HG03135 (cell line): Measurements from ENCODE around the gene PRDM7.
"Not testable (repeated sequence)": the region's sequence is repeated elsewhere in the genome, so short reads cannot be mapped to it uniquely, and the experiment has no call there.

Experiments used
- ATAC-seq: cut with Tn5 transposase; IDR thresholded peaks from one replicate; pipeline ENCODE4 v1.9.1; 2021; ENCODE audit warnings: mild to moderate bottlenecking, moderate library complexity; ENCODE audit not compliant: unreplicated experiment

The PRDM7 gene

DNA sequence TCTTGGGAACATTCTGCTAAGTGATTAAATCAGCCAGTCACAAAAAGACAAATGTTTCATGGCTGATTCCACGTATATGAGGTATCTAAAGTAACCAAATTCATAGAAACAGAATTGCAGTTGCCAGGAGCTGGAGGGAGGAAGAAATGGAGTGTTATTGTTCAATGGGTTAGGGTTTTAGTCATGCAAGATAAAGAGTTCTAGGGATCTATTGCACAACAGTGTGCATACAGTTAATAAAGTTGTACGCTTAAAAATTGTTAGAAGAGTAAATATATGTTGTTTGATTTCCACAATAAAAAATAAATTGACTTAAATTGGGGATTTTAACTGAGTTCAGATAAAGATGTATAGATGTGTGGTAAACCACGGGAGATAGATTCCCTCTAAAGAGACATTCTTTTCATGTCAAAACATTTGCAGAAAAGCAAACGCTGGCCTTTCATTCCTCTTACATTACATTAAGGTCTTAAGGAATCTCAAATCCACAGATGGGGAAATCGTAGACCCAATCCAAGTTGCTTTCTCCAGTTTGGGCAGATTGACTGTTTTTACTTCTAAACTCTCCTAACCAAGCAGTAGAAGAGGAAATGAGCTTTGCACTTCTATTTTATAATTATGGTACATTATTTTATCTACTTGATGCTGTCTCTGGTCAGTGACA lies 4.6 kb downstream of the PRDM7 start:
- ATAC-seq, result no peak

DNA sequence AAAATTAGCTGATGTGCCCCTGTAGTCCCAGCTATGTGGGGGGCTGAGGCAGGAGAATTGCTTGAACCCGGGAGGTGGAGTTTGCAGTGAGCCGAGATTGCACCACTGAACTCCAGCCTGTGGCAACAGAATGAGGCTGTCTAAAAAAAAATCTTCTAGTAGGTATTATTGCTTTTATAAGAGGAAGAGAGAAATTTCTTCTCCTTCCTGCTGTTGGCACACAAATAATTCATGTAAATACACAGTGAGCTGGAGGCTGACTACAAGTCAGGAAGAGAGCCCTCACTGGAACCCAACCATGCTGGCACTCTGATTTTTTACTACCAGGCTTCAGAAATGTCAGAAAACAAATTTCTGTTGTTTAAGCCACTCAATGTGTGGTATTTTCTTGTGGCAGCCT lies 6.7 kb downstream of the PRDM7 start:
- ATAC-seq, result no peak

GRCh38 chr16:90061437-90061836 lies 15.7 kb downstream of the PRDM7 start:
- no peak for ATAC-seq

DNA sequence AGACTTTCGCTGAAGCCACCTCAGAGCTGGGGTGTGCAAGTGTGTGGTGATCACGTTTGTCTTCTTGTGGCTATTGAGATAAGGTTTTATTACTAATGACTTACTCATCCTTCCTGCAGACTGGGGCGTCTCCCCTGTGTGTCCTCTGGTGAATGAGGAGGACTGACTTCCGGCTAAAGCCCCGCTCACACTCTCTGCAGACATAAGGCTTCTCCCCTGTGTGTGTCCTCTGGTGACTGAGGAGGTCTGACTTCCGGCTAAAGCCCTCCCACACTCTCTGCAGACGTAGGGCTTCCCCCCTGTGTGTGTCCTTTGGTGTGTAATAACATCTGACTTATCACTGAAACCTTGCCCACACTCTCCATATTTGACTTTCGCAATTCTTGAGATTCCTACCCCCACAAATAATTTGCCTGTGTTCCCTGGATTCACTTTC lies 19.4 kb downstream of the PRDM7 start:
- no peak for ATAC-seq

DNA sequence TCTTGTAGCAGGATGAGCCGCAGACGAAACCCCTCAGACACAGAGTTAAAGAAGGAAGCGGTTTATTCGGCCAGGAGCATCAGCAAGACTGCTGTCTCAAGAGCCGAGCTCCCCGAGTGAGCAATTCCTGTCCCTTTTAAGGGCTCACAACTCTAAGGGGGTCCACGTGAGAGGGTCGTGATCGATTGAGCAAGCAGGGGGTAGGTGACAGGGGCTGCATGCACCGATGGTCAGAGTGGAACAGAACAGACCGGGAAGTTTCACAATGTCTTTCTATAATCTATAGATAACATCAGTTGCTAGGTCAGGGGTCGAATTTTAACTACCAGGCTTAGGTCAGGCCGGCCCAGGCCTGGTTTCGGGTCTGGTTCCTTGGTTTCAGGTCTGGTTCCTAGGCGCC lies 20.6 kb downstream of the PRDM7 start:
- ATAC-seq, result not testable (repeated sequence)

DNA sequence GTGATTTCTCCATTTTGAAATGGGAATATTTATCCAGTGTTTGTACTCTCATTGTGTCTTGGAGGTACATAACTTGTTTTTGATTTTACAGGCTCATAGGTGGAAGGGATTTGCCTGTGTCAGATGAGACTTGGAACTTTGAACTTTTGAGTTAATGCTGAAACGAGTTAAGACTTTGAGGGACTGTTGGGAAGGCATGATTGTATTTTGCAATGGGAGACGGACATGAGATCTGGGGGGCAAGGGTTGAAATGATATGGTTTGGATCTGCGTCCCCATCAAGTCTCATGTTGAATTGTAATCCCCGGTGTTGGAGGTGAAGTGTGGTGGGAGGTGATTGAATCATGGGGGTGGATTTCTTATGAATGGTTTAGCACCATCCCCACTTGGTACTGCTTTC lies 21.8 kb downstream of the PRDM7 start:
- no peak for ATAC-seq

DNA sequence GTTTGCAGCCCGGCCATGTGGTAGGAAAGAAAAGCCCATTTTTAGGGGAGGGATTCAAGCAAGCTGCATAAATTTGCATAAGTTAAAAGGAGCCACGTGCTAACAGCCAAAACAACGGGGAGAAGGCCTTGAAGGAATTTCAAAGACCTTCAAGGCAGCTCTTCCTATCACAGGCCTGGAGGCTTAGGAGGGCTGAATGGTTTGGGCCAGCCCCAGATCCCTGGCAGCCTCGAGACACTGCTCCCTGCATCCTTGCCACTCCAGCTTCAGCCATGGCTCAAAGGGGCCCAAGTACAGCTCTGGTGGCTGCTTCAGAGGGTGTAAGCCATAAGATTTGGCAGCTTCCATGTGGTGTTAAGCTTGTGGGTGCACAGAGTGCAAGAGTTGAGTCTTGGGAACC lies 22.6 kb downstream of the PRDM7 start:
- ATAC-seq, result no peak

DNA sequence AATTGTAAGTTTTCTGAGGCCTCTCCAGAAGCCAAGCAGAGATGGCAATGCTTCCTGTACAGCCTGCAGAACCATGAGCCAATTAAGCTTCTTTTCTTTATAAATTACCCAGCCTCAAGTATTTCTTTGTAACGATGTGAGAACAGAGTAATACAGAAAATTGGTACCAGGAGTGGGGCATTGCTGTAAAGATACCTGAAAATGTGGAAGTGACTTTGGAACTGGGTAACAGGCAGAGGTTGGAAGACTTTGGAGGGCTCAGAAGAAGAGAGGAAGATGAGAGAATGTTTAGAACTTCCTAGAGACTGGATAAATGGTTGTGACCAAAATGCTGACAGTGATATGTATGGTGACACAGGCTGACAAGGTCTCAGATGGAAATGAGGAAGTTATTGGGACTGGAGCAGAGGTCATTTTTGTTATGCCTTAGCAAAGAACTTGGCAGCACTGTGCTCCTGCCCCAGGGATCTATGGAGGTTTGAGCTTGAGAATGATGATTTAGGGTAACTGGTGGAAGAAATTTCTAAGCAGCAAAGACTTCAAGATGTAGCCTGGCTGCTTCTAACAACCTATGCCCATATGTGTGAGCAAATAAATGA lies 23.1 kb downstream of the PRDM7 start:
- no peak for ATAC-seq

DNA sequence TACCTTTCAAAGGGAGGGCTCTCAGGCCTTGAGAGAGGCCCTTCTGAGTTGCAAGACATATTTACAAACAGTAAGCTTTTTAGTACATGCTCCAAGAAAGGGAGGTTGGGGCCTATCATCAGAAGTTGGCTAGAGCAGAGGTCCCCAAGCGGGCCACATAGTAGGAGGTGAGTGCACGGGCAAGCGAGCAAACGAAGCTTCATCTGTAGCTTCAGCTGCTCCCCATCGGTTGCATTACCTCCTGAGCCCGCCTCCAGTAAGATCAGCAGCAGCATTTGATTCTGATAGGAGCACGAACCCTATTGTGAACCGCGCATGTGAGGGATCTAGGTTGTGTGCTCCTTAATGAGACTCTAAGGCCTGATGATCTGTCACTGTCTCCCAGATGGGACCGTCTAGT lies 26.2 kb downstream of the PRDM7 start:
- ATAC-seq, result no peak

DNA sequence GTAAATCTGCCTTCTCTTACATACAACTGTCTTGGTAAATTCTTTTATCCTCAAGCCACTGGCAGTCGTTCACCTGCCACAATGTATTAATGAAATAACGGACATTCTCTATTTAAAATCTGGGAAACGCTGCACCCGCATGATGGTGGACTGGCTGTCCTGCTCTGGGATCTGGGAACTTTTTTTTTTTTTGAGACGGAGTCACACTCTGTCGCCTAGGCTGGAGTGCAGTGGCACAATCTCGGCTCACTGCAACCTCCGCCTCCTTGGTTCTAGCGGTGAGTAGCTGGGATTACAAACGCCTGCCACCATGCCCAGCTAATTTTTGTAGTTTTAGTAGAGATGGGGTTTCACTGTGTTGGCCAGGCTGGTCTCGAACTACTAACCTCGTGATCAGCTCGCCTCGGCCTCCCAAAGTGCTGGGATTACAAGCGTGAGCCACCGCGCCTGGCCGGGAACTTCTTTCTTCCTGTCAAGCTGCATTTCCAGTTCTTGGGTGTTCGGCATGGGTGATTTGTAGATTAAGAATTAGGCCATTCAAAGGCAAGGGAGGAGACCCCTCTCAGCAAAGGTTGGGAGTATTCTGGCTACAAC lies 28.3 kb downstream of the PRDM7 start:
- no peak for ATAC-seq

- no peak for ATAC-seq
These were observed 28.8 kb downstream of the PRDM7 start for GRCh38 chr16:90048347-90048722.

DNA sequence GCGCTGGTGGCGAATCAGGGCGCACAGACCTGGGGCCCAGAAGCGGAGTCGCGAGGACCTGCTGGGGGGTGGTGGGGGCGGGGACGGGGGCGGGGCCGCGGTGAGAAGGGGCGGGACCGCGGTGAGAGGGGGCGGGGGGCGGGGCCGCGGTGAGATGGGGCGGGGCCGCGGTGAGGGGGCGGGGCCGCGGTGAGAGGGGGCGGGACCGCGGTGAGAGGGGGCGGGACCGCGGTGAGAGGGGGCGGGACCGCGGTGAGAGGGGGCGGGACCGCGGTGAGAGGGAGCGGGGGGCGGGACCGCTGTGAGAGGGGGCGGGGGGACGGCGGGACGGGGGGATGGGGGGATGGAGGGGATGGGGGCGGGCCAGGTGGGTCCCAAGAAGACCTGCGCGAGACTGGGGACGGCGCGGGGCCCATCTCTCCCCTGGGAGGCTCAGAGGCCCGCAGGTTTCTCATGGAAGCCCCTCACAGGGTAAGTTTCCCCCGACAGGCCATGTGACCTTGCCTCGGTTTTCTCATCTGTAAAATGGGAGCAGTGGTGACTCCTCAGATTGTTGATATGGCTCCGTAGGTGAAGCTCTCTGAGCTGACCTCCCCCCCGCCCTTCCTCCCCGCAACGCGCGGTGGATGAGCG lies 29.3 kb downstream of the PRDM7 start:
- ATAC-seq, result no peak

- ATAC-seq, result no peak
These were observed 30.0 kb downstream of the PRDM7 start for GRCh38 chr16:90046971-90047713.

GRCh38 chr16:90046122-90046970 lies 30.8 kb downstream of the PRDM7 start:
- ATAC-seq, result no peak

DNA sequence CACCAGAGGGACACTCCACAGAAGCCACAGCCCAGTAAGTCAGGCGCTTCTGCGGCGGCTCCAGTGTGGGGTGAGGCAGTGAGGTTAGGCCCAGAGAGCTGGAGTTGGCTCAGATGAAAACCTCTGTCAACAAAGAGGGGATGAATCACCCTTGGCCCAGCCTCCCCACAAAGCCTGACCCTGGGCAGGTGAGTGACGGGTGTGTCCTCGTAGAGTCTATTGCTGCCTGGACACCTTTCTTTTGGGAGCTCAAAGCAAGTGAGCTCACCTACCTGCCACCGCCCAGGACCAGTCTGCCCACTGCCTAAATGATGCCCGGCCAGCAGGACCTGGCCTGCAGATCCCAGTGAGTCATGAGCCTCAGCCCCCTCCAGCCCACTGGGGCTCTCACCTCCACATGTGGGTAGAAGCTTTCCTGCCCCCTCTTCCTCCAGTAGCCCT lies 33.0 kb downstream of the PRDM7 start:
- no peak for ATAC-seq

DNA sequence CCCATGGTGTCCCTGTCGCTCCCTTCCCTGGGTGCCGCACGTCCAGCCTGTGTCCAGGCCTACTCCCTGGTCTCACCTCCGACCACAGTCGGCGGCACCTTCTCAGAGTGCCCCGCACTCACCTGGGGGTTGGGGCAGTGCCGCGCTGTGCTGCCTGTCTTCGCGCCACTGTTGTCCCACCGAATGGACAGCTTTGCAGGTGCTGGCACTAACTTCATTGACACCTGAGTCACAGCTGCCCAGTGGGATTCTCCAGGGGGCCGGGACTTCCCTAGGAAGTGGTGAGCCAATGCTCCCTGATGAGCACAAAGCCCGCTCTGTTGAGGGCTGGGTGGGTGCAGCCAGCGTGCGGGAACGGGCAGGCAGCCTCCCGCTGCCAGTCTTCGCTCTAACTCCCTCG lies 33.6 kb downstream of the PRDM7 start:
- ATAC-seq, result no peak

GRCh38 chr16:90042946-90043514 lies 34.1 kb downstream of the PRDM7 start:
- ATAC-seq, result no peak

DNA sequence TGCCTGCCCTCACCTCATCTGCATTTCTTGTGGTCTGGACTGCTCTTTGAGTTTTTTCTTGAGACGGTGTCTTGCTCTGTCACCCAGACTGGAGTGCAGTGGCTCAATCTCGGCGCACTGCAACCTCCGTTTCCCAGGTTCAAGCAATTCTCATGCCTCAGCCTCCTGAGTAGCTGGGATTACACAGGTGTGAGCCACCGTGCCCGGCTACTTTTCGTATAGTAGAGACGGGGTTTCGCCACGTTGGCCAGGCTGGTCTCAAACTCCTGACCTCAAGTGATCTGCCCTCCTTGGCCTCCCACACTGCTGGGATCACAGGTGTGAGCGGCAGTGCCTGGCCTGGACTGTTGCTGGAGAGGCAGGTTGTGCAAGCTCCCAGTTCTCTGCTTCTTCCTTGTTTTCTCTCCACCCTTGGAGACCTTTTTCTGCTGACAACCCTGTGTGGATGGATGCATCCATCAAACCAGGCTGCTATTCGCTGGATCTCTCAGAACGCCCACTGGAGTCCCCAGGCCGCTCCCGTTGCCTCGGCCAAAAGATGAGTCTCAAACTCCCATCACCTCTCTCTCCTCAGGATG lies 35.1 kb downstream of the PRDM7 start:
- no peak for ATAC-seq

DNA sequence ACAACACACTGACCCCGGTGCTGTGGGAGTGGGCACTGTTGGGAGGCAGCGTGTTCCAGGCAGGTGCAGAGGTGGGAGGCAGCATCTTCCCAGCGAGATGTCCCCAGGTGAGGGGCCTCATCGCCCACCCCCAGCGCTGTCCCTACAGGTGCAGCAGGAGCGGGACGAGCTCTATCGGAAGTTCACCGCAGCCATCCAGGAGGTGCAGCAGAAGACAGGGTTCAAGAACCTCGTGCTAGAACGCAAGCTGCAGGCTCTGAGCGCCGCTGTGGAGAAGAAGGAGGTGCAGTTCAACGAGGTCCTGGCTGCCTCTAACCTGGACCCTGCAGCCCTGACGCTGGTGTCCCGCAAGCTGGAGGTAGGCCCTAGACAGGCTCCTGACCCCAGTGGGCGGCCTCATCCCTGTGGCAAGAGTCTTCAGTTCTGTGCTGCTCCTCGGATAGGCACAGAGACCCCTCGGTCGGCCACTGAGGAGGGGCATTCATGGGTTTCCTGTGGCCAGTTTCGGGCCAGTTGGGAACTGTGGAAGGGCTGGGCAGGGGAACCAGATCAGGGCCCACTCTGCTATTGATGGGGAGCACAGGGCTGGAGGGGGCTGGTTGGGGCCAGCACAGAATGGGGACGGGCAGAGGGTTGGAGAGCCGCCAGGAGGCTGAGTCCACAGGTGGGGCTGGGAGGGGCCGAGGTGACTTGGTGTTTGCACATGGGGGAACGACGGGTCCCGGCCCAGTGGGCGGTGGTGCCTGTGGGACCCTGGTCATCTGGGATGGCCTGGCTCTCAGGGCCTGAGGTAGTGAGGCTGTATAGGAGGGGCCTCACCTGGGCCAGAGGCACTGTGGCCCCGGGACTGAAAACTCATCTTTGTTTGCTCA lies 36.7 kb downstream of the PRDM7 start:
- no peak for ATAC-seq
